ENCODE data around the gene NMNAT2.
"Not testable (repeated sequence)": the region's sequence is repeated elsewhere in the genome, so short reads cannot be mapped to it uniquely, and the experiment has no call there.

The NMNAT2 gene

DNA sequence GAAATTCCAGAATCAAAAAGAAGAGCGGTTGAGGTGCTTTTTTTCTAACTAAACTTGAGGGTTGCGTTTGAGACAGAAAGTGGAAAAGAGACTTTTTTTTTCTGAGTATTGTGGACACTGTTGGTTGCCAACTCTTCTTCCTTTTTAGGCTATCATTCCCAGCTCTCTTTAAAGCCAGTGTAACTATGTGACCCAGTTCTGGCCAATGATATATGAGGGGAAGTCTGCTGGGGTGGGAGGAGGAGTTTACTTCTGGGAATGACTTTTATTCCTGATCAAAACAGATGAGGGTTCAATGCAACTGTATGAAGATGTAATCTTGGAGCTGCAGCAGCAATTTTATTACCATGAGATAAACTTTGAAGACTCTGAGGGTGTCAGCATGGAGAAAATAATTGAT is 17.3 kb upstream of the NMNAT2 start:
- H3K9me3 Mint-ChIP-seq, result no peaks in the 10 kb centered on the region
- H3K4me3 Mint-ChIP-seq, result no peak overlapping the region
- DNase-seq (ENCODE audit: low spot score), result no peak
- H3K4me1 Mint-ChIP-seq (ENCODE audit: low read depth), result no peaks in the 10 kb centered on the region
- peaks cover 28% of the 10 kb centered on the region for H3K27me3 Mint-ChIP-seq (ENCODE audit: low read depth)
- no peaks in the 10 kb centered on the region for H3K36me3 Mint-ChIP-seq (ENCODE audit: low read depth)
- no peak overlapping the region for H3K27ac Mint-ChIP-seq

- Mint-ChIP-seq H3K27me3 (ENCODE audit: low read depth) (peaks cover 24% of the 10 kb centered on the region), H3K9me3 (no peaks in the 10 kb centered on the region), H3K4me3 (no peak overlapping the region), H3K36me3 (ENCODE audit: low read depth) (no peaks in the 10 kb centered on the region), H3K4me1 (ENCODE audit: low read depth) (no peaks in the 10 kb centered on the region), H3K27ac (no peak overlapping the region)
- no peak for DNase-seq (ENCODE audit: low spot score)
Measured at GRCh38 chr1:183433703-183434102, 15.5 kb upstream of the NMNAT2 start.

GRCh38 chr1:183432548-183432875 is 14.3 kb upstream of the NMNAT2 start:
- Mint-ChIP-seq H3K4me1 (ENCODE audit: low read depth) (no peaks in the 10 kb centered on the region), H3K9me3 (no peaks in the 10 kb centered on the region), H3K27me3 (ENCODE audit: low read depth) (peaks cover 22% of the 10 kb centered on the region), H3K4me3 (no peak overlapping the region), H3K36me3 (ENCODE audit: low read depth) (no peaks in the 10 kb centered on the region), H3K27ac (no peak overlapping the region)
- no peak for DNase-seq (ENCODE audit: low spot score)

DNA sequence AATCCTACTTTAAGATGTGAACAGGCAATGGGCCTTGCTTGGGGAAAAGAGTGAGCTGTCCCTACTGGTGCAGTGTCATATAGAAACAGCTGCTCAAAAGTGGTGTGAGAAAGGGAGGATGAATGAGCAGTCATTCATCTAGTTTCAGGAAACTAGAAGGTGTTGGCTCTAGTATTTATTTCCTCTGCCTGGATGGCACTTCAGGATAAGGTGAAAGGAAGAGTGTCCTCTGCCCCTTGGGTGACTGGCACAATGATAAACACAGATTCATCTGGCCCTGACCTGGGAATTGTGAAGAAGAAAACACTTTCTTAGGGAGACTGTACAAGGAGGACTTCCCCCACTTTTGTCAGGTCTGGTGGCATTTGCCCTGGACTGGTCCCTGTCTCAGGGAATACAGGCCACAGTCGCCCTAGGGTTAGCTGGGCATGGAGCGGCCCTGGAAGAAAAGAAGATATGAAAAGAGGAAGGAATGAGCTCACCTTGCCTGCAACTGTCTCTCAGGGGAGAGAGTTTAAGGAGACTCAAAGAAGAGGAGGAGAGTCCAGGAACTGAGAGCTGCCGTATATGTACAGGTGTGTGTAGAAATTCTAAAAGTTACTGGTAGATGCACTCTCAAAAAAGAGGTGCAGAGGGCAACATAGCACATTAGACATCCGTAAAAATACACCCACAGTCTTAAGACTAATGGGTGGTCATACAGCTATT is 13.8 kb upstream of the NMNAT2 start:
- H3K4me1 Mint-ChIP-seq (ENCODE audit: low read depth), result no peaks in the 10 kb centered on the region
- no peaks in the 10 kb centered on the region for H3K9me3 Mint-ChIP-seq
- H3K27ac Mint-ChIP-seq, result no peak overlapping the region
- no peaks in the 10 kb centered on the region for H3K36me3 Mint-ChIP-seq (ENCODE audit: low read depth)
- peaks cover 22% of the 10 kb centered on the region for H3K27me3 Mint-ChIP-seq (ENCODE audit: low read depth)
- H3K4me3 Mint-ChIP-seq, result no peak overlapping the region
- no peak for DNase-seq (ENCODE audit: low spot score)

DNA sequence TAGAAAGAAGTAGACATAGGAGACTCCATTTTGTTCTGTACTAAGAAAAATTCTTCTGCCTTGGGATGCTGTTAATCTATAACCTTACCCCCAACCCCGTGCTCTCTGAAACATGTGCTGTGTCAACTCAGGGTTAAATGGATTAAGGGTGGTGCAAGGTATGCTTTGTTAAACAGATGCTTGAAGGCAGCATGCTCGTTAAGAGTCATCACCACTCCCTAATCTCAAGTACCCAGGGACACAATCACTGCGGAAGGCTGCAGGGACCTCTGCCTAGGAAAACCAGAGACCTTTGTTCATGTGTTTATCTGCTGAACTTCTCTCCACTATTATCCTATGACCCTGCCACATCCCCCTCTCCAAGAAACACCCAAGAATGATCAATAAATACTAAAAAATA is 9.4 kb upstream of the NMNAT2 start:
- H3K27me3 Mint-ChIP-seq (ENCODE audit: low read depth), result peaks cover 21% of the 10 kb centered on the region
- H3K36me3 Mint-ChIP-seq (ENCODE audit: low read depth); H3K4me1 Mint-ChIP-seq (ENCODE audit: low read depth); DNase-seq (ENCODE audit: low spot score); H3K4me3 Mint-ChIP-seq; H3K9me3 Mint-ChIP-seq; H3K27ac Mint-ChIP-seq: not testable (repeated sequence)

- no peaks in the 10 kb centered on the region for H3K9me3 Mint-ChIP-seq
- peaks cover 24% of the 10 kb centered on the region for H3K27me3 Mint-ChIP-seq (ENCODE audit: low read depth)
- DNase-seq (ENCODE audit: low spot score), result no peak
- H3K4me3 Mint-ChIP-seq, result no peak overlapping the region
- no peaks in the 10 kb centered on the region for H3K4me1 Mint-ChIP-seq (ENCODE audit: low read depth)
- H3K36me3 Mint-ChIP-seq (ENCODE audit: low read depth), result no peaks in the 10 kb centered on the region
- no peak overlapping the region for H3K27ac Mint-ChIP-seq
Measured at GRCh38 chr1:183424691-183425090, 6.5 kb upstream of the NMNAT2 start.

GRCh38 chr1:183423541-183423940 is 5.4 kb upstream of the NMNAT2 start:
- peaks cover 29% of the 10 kb centered on the region for H3K27me3 Mint-ChIP-seq (ENCODE audit: low read depth)

DNA sequence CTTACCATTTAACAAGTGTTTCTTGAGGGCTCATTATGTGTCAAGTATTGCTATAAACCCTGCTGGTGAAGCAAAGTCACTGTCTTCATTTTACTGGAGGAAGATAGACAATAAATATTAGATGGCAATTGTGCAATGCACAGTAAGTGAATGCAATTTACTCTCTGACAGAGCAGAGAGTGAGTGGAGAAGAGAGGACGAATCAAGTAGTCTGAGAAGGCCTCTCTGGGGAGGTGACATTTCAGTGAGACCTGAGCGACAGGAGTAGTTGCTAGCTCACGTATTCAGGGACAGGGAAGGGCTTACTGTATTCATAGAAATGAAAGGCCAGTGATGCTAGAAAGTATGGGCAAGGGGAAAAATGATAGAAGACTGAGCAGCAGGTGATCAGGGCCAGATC is 1.2 kb upstream of the NMNAT2 start:
- no peaks in the 10 kb centered on the region for H3K9me3 Mint-ChIP-seq
- H3K4me1 Mint-ChIP-seq (ENCODE audit: low read depth), result peaks cover 8% of the 10 kb centered on the region
- H3K36me3 Mint-ChIP-seq (ENCODE audit: low read depth), result peaks cover 2% of the 10 kb centered on the region
- peaks cover 53% of the 10 kb centered on the region for H3K27me3 Mint-ChIP-seq (ENCODE audit: low read depth)
- no peak overlapping the region for H3K27ac Mint-ChIP-seq
- H3K4me3 Mint-ChIP-seq, result no peak overlapping the region
- no peak for DNase-seq (ENCODE audit: low spot score)

More at GRCh38 chr1:183423541-183423940, 5.4 kb upstream of the NMNAT2 start:
- no peaks in the 10 kb centered on the region for H3K36me3 Mint-ChIP-seq (ENCODE audit: low read depth)
- H3K27ac Mint-ChIP-seq, result no peak overlapping the region
- no peaks in the 10 kb centered on the region for H3K9me3 Mint-ChIP-seq
- DNase-seq (ENCODE audit: low spot score), result no peak
- H3K4me1 Mint-ChIP-seq (ENCODE audit: low read depth), result no peaks in the 10 kb centered on the region
- no peak overlapping the region for H3K4me3 Mint-ChIP-seq

- DNase-seq (ENCODE audit: low spot score), result no peak
- peaks cover 57% of the 10 kb centered on the region for H3K27me3 Mint-ChIP-seq (ENCODE audit: low read depth)
Measured at GRCh38 chr1:183418696-183419095, 516 bp upstream of the NMNAT2 start.

DNA sequence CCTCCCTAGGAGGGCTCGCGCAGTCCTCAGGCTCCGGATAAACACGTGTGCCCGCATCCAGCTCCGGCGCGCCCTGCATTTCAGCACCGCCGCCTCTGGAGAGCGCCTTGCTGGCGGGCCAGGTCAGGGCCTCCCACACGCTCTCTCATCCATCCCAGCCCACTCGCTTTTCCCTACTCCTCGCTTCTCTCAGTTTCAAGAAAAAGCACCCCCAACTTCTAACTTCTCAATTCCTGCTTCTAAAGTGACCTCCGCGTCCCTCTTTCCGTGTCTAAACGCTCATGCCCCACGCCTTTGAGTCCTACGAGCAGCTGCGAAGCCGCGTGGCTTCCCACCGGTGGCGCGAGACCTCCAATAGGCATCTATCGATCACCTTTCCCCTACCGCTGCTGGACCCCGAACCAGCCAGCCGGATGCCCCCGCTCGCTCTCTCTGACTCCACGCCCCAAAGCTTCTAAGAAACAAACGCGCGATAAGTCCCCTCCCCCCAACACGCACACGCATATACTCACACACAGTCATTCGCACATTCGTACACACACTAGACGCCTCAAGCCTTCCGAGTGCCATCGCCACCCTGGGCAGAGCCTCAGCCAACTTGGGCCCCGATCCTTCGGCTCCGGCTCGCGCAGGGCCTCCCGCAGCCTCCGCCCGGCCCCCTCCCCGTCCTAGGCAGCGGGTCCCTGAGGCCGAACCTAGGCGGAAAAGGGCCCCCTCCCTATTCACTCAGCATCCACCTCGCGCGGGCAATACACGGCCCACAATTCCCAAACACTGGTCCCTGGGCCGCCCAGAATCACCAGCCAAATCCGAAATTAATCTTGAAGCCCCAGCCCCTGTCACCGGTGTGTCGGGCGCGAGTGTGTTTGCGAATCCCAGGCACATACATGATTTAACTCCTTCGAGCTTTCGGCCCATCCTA is 1.1 kb downstream of the NMNAT2 start:
- Mint-ChIP-seq H3K4me3 (peak overlapping the region; percentile 20), H3K9me3 (no peaks in the 10 kb centered on the region), H3K27me3 (ENCODE audit: low read depth) (peaks cover 53% of the 10 kb centered on the region), H3K4me1 (ENCODE audit: low read depth) (peaks cover 8% of the 10 kb centered on the region), H3K36me3 (ENCODE audit: low read depth) (peaks cover 2% of the 10 kb centered on the region), H3K27ac (no peak overlapping the region)
- DNase-seq (ENCODE audit: low spot score), result peak; percentile 15

More at GRCh38 chr1:183418696-183419095, 516 bp upstream of the NMNAT2 start:
- Mint-ChIP-seq H3K9me3 (no peaks in the 10 kb centered on the region), H3K36me3 (ENCODE audit: low read depth) (peaks cover 2% of the 10 kb centered on the region), H3K4me3 (no peak overlapping the region), H3K4me1 (ENCODE audit: low read depth) (peaks cover 8% of the 10 kb centered on the region), H3K27ac (no peak overlapping the region)

DNA sequence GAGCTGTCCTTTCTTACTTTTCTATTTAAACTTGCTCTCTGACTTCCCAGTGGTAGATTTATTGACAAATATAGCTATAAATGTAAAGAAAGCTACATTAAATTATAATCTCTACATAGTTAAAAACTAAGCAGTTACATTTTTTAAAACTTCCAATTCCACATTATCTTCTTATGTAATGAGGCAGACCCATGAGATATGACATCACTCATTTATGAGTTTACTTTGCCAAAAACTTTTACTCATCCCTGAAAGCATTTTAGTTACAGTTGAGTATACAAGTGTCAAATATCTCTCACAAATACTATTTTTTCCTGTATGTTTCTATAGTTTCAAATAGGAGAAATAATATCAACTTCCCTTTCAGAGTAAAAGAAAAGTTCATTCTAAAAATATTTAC is 3.8 kb downstream of the NMNAT2 start:
- Mint-ChIP-seq H3K4me1 (ENCODE audit: low read depth) (peaks cover 8% of the 10 kb centered on the region), H3K27me3 (ENCODE audit: low read depth) (peaks cover 45% of the 10 kb centered on the region), H3K36me3 (ENCODE audit: low read depth) (peaks cover 2% of the 10 kb centered on the region)

GRCh38 chr1:183411091-183411490 is 7.1 kb downstream of the NMNAT2 start:
- no peaks in the 10 kb centered on the region for H3K36me3 Mint-ChIP-seq (ENCODE audit: low read depth)
- peaks cover 20% of the 10 kb centered on the region for H3K27me3 Mint-ChIP-seq (ENCODE audit: low read depth)
- no peaks in the 10 kb centered on the region for H3K4me1 Mint-ChIP-seq (ENCODE audit: low read depth)
- no peak for DNase-seq (ENCODE audit: low spot score)
- H3K27ac Mint-ChIP-seq, result no peak overlapping the region
- no peaks in the 10 kb centered on the region for H3K9me3 Mint-ChIP-seq
- no peak overlapping the region for H3K4me3 Mint-ChIP-seq

More for the DNA sequence above, 3.8 kb downstream of the NMNAT2 start:
- no peaks in the 10 kb centered on the region for H3K9me3 Mint-ChIP-seq
- no peak overlapping the region for H3K27ac Mint-ChIP-seq
- no peak overlapping the region for H3K4me3 Mint-ChIP-seq
- DNase-seq (ENCODE audit: low spot score), result no peak

DNA sequence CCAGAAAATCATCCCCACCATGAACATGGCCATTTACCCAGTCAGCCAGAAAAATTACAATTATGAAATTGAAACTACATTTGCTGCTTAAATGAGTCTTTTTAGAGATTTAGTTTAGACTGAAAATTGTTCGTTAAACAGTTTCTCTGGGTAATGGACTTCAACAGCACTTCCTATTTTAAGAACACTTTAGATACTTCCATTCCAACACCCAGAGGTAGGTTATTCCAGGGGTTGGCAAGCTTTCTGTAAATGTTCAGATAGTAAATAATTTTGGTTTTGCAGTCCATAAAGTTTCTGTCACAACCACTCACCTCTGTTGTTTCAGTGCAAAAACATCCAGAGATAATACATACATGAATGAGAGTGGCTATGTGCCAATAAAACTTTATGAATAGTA is 10.2 kb downstream of the NMNAT2 start:
- Mint-ChIP-seq H3K36me3 (ENCODE audit: low read depth) (no peaks in the 10 kb centered on the region), H3K27ac (no peak overlapping the region), H3K4me1 (ENCODE audit: low read depth) (no peaks in the 10 kb centered on the region), H3K4me3 (no peak overlapping the region), H3K27me3 (ENCODE audit: low read depth) (peaks cover 15% of the 10 kb centered on the region), H3K9me3 (no peaks in the 10 kb centered on the region)
- no peak for DNase-seq (ENCODE audit: low spot score)

- no peaks in the 10 kb centered on the region for H3K4me1 Mint-ChIP-seq (ENCODE audit: low read depth)
- no peak for DNase-seq (ENCODE audit: low spot score)
- H3K4me3 Mint-ChIP-seq, result no peak overlapping the region
- no peak overlapping the region for H3K27ac Mint-ChIP-seq
- no peaks in the 10 kb centered on the region for H3K9me3 Mint-ChIP-seq
- H3K36me3 Mint-ChIP-seq (ENCODE audit: low read depth), result no peaks in the 10 kb centered on the region
- peaks cover 15% of the 10 kb centered on the region for H3K27me3 Mint-ChIP-seq (ENCODE audit: low read depth)
Measured at GRCh38 chr1:183407474-183407873, 10.7 kb downstream of the NMNAT2 start.
